B cell (primary cell): ENCODE results near the gene RUSF1. TPM values are rescaled to one million over a fixed set of nuclear protein-coding genes. Genes with fewer than 3 reads are reported as not detected.

ENCODE experiments used
- ATAC-seq: fragments of 200-7000 bp; cut with Tn5 transposase; one replicate; pipeline ENCODE4 v1.10.0; 2021; ENCODE audit warnings: low read depth, mild to moderate bottlenecking, moderate number of reproducible peaks, moderate library complexity
- CTCF ChIA-PET: fragments of 350-600 bp; sonication (Branson Sonifier 250); formaldehyde crosslinking; loops from one replicate; lab custom pipeline; 2021; ENCODE audit warnings: antibody characterized with exemption, inconsistent platforms; lab: Charles Lee
- POLR2A ChIA-PET: fragments of 350-600 bp; sonication (Branson Sonifier 250); formaldehyde crosslinking; loops from one replicate; lab custom pipeline; 2021; ENCODE audit warnings: antibody characterized with exemption; lab: Charles Lee
- DNase-seq: peaks from one replicate; pipeline ENCODE4 v3.0.0; 2013
- H2AFZ ChIP-seq: 2 replicates; pipeline ENCODE4 v1.6.1; 2012; ENCODE audit warnings: mild to moderate bottlenecking, low read depth, low read length; ENCODE audit not compliant: insufficient read depth, poor library complexity, severe bottlenecking
- H3K27ac ChIP-seq, 2 donors: 1 replicate in 1 of 2; 2 replicates in 1 of 2; pipeline ENCODE4 v1.5.1; 2012 to 2013; ENCODE audit warnings: low read length in 2 of 2, mild to moderate bottlenecking in 2 of 2, moderate library complexity in 1 of 2
- H3K27me3 ChIP-seq, 4 experiments: fragments of 200-600 bp in 1 of 4; sonication (generic) in 1 of 4; replicated peaks in 1 of 4; 1 replicate in 2 of 4; 2 replicates in 2 of 4; pipeline versions ENCODE4 v1.6.1 to v1.7.0; 2013 to 2016; ENCODE audit warnings: low read length in 3 of 4, mild to moderate bottlenecking in 2 of 4, mixed read lengths in 1 of 4, moderate library complexity in 1 of 4; ENCODE audit not compliant: insufficient read depth in 4 of 4, control insufficient read depth in 3 of 4; ENCODE audit errors: control extremely low read depth in 1 of 4
- H3K36me3 ChIP-seq, 2 experiments: replicated peaks in 1 of 2; 1 replicate in 1 of 2; 2 replicates in 1 of 2; pipeline versions ENCODE4 v1.6.1 to v1.7.1; 2013; ENCODE audit warnings: low read length in 1 of 2; ENCODE audit not compliant: insufficient read depth in 2 of 2, control insufficient read depth in 1 of 2; ENCODE audit errors: control extremely low read depth in 1 of 2, extremely low read depth in 1 of 2
- H3K4me1 ChIP-seq, 2 donors: fragments of 200-600 bp in 1 of 2; sonication (generic) in 1 of 2; 1 replicate in 1 of 2; 2 replicates in 1 of 2; pipeline versions ENCODE4 v1.5.1 to v1.6.1; 2013 to 2017; ENCODE audit warnings: low read length in 2 of 2; ENCODE audit not compliant: control insufficient read depth in 2 of 2, insufficient read depth in 2 of 2
- H3K4me2 ChIP-seq: replicated peaks from 2 replicates; pipeline ENCODE3; 2012; ENCODE audit warnings: mild to moderate bottlenecking, low read depth, low read length; ENCODE audit not compliant: poor library complexity, severe bottlenecking
- H3K4me3 ChIP-seq, 5 experiments: fragments of 200-600 bp in 1 of 5; sonication (generic) in 1 of 5; 1 replicate in 3 of 5; 2 replicates in 2 of 5; pipeline versions ENCODE4 v1.5.1 to v1.7.0; 2011 to 2016; ENCODE audit warnings: low read length in 4 of 5, mild to moderate bottlenecking in 4 of 5, low read depth in 2 of 5, control low read depth in 1 of 5, moderate library complexity in 1 of 5; ENCODE audit not compliant: insufficient read depth in 1 of 5; ENCODE audit errors: control extremely low read depth in 1 of 5, extremely low read depth in 1 of 5
- H3K79me2 ChIP-seq: fragments of 200-600 bp; sonication (generic); one replicate; pipeline ENCODE4 v1.6.0; 2016; ENCODE audit warnings: low read length; ENCODE audit not compliant: control insufficient read depth, insufficient read depth
- H3K9ac ChIP-seq: fragments of 200-600 bp; sonication (generic); 2 replicates; pipeline ENCODE4 v1.6.1; 2017; ENCODE audit warnings: mild to moderate bottlenecking, low read length, moderate library complexity
- H3K9me3 ChIP-seq, 3 donors: one replicate each; pipeline versions ENCODE4 v1.6.1 to v1.7.1; 2013; ENCODE audit warnings: low read length in 2 of 3; ENCODE audit not compliant: control insufficient read depth in 2 of 3, insufficient read depth in 1 of 3; ENCODE audit errors: control extremely low read depth in 1 of 3
- H4K20me1 ChIP-seq: 2 replicates; pipeline ENCODE4 v1.6.0; 2012; ENCODE audit warnings: mild to moderate bottlenecking, low read length; ENCODE audit not compliant: insufficient read depth, control insufficient read depth, poor library complexity, severe bottlenecking
- H3K27ac Mint-ChIP-seq: one replicate; pipeline ENCODE4 v1.8.0; 2021; ENCODE audit warnings: mixed read lengths
- H3K27me3 Mint-ChIP-seq: one replicate; pipeline ENCODE4 v1.8.0; 2021; ENCODE audit warnings: mixed read lengths
- H3K4me1 Mint-ChIP-seq: one replicate; pipeline ENCODE4 v1.8.0; 2021; ENCODE audit warnings: mixed read lengths
- H3K4me3 Mint-ChIP-seq: one replicate; pipeline ENCODE4 v1.8.0; 2021; ENCODE audit warnings: mixed read lengths
- H3K9me3 Mint-ChIP-seq: one replicate; pipeline ENCODE4 v1.8.0; 2022; ENCODE audit warnings: mixed read lengths; ENCODE audit not compliant: insufficient read depth
- EZH2 ChIP-seq: IDR thresholded peaks from 2 replicates; pipeline ENCODE4 v1.6.1; 2012; ENCODE audit warnings: borderline replicate concordance, low read depth, mild to moderate bottlenecking, moderate library complexity, low read length; ENCODE audit not compliant: insufficient read depth, poor library complexity, severe bottlenecking
- WGBS: methylation state at CpG from one replicate; pipeline ENCODE4 v1.1.5; 2013; ENCODE audit warnings: missing lambda C conversion rate; ENCODE audit not compliant: insufficient coverage; 5-methylcytosine and 5-hydroxymethylcytosine counted together
- intact Hi-C: fragments of 100-400 bp; cut with micrococcal nuclease; formaldehyde crosslinking; loops from one replicate; pipeline ENCODE4 v1.10.0; 2022
- polyA plus RNA-seq: library from polyadenylated mRNA; depleted of rRNA; stranded (reverse); fragments of >200 nt; gene quantifications from 2 replicates; pipeline ENCODE4 v1.2.3, GENCODE V29; 2012
- total RNA-seq, 2 donors: library from RNA; stranded (reverse); fragments of 120-200 nt in 1 of 2; gene quantifications; 1 replicate in 1 of 2; 2 replicates in 1 of 2; pipeline versions ENCODE4 v1.2.3 to v1.2.4, GENCODE V29; 2013 to 2022
- TF ChIP-seq, protein P1 (sequence below): fragments of 200-600 bp; IDR thresholded peaks from one replicate; pipeline ENCODE4 v1.8.0; 2022; ENCODE audit warnings: antibody characterized with exemption, mild to moderate bottlenecking

RUSF1 gene
- total and polyA plus RNA-seq, 2 donors (not counting 1 experiment from before 2014, with no cell fraction given): 103 to 132 TPM

DNA sequence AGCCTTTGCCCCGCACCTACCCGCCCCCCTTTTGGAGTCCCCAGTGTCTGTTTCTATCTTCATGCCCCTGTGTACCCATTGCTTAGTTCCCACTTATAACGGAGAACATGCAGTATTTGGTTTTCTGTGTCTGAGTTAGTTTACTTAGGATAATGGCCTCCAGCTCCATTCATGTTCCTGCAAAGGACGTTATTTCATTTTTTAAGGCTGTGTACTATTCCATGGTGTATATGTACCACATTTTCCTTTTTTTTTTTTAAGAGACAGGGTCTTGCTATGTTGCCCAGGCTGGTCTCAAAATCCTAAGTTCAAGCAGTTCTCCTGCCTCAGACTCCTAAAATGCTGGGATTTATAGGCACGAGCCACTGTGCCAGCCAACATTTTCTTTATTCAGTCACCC, 40.3 kb downstream of the RUSF1 start:
- H3K4me3 Mint-ChIP-seq: peak overlapping the region; percentile 68
- H2AFZ ChIP-seq: no peak overlapping the region

DNA sequence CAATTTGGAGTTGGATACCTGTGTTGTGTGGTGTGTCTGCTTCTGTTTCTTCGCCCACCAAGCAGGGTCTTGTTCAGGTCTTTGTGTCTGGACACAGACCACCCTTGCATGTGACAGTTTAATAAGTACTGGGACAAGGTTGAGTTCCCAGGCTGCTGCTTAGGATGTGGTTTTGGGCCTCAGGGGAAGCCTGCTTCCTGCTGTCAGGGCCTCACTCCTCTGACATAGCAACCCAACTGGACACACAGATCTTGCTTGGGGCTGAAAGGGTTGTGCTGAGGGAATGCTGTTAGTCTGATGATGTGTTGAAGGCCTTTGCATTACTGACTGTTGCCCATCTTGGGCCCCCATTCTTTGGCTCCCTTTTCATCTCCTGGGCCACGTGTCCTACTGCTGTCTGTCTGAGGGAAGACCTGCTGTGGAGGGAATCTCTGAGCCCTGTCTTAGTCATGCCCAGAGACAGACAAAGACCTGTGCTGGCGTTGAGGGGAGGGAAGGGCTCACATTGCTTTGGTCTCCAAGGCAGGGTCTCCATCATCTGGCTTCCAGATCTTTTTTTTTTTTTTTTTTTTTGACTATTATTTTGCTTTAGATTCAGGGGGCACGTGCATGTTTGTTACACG, 40.9 kb downstream of the RUSF1 start:
- peak overlapping the region in 1 of 2 donors; percentile 30 for H3K27ac ChIP-seq
- peaks cover 20 to 23% of the 10 kb centered on the region in 2 donors for H3K4me1 ChIP-seq
- peaks cover 0 to under 1% (median 0%) of the 10 kb centered on the region in 3 donors for H3K9me3 ChIP-seq
- no peaks in the 10 kb centered on the region for H4K20me1 ChIP-seq
- Mint-ChIP-seq H3K27me3 (no peaks in the 10 kb centered on the region), H3K4me3 (peak overlapping the region; percentile 68), H3K4me1 (peaks cover 35% of the 10 kb centered on the region), H3K27ac (peak overlapping the region; percentile 59), H3K9me3 (no peaks in the 10 kb centered on the region)
- no peak for DNase-seq
- H3K4me2 ChIP-seq: peak overlapping the region; percentile 44
- WGBS: 23% methylated on average over 3 of the region's 5 CpGs
- H3K79me2 ChIP-seq: no peaks in the 10 kb centered on the region
- no peak overlapping the region for H3K4me3 ChIP-seq
- ChIA-PET CTCF (interaction anchor here (0.7 kb wide), 1 partner anchor 10 kb away, joined by 3 read pairs; no protein-coding TSS in a partner anchor), POLR2A (no interaction called here)
- H3K9ac ChIP-seq: no peak overlapping the region
- peaks cover 0 to 13% (median 5%) of the 10 kb centered on the region in 4 experiments for H3K27me3 ChIP-seq
- H3K36me3 ChIP-seq: peaks cover 0 to 17% of the 10 kb centered on the region in 2 experiments
- TF ChIP-seq, protein P1, sequence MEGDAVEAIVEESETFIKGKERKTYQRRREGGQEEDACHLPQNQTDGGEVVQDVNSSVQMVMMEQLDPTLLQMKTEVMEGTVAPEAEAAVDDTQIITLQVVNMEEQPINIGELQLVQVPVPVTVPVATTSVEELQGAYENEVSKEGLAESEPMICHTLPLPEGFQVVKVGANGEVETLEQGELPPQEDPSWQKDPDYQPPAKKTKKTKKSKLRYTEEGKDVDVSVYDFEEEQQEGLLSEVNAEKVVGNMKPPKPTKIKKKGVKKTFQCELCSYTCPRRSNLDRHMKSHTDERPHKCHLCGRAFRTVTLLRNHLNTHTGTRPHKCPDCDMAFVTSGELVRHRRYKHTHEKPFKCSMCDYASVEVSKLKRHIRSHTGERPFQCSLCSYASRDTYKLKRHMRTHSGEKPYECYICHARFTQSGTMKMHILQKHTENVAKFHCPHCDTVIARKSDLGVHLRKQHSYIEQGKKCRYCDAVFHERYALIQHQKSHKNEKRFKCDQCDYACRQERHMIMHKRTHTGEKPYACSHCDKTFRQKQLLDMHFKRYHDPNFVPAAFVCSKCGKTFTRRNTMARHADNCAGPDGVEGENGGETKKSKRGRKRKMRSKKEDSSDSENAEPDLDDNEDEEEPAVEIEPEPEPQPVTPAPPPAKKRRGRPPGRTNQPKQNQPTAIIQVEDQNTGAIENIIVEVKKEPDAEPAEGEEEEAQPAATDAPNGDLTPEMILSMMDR: no peak
- TF ChIP-seq EZH2: no peak
- H2AFZ ChIP-seq: no peak overlapping the region
- intact Hi-C loops: no loop called here
- peak; percentile 81 for ATAC-seq

More for the DNA sequence above, 40.3 kb downstream of the RUSF1 start:
- H3K4me3 ChIP-seq: no peak overlapping the region
- H3K36me3 ChIP-seq: peaks cover 0 to 11% of the 10 kb centered on the region in 2 experiments
- H3K9me3 Mint-ChIP-seq: no peaks in the 10 kb centered on the region
- peaks cover 26% of the 10 kb centered on the region in 2 donors for H3K4me1 ChIP-seq
- H3K4me2 ChIP-seq: no peak overlapping the region
- H3K9ac ChIP-seq: no peak overlapping the region
- H3K79me2 ChIP-seq: no peaks in the 10 kb centered on the region
- peaks cover 0 to 19% (median 8%) of the 10 kb centered on the region in 4 experiments for H3K27me3 ChIP-seq
- no peak overlapping the region for H3K27ac ChIP-seq
- no peaks in the 10 kb centered on the region for H4K20me1 ChIP-seq
- H3K9me3 ChIP-seq: peaks cover 0 to 6% (median 0%) of the 10 kb centered on the region in 3 donors
- no CpG with 5 or more reads among the region's 5 CpGs for WGBS
- H3K27me3 Mint-ChIP-seq: peaks cover 3% of the 10 kb centered on the region
- intact Hi-C loops: no loop called here
- DNase-seq (no peak), ATAC-seq (no peak)
- H3K27ac Mint-ChIP-seq: no peak overlapping the region
- TF ChIP-seq EZH2: no peak
- TF ChIP-seq, protein P1: no peak
- ChIA-PET CTCF (interaction anchor here (0.7 to 1.3 kb wide), 2 partner anchors 8 to 9 kb away, joined by 3 to 5 read pairs; partner anchors contain the start of gene ARMC5), POLR2A (interaction anchor here (0.6 kb wide), 1 partner anchor 23 kb away, joined by 3 read pairs; no protein-coding TSS in a partner anchor)
- peaks cover 41% of the 10 kb centered on the region for H3K4me1 Mint-ChIP-seq
